Measurements from ENCODE around the gene LRRC57.
"Not testable (repeated sequence)": the region's sequence is repeated elsewhere in the genome, so short reads cannot be mapped to it uniquely, and the experiment has no call there.

The LRRC57 gene

DNA sequence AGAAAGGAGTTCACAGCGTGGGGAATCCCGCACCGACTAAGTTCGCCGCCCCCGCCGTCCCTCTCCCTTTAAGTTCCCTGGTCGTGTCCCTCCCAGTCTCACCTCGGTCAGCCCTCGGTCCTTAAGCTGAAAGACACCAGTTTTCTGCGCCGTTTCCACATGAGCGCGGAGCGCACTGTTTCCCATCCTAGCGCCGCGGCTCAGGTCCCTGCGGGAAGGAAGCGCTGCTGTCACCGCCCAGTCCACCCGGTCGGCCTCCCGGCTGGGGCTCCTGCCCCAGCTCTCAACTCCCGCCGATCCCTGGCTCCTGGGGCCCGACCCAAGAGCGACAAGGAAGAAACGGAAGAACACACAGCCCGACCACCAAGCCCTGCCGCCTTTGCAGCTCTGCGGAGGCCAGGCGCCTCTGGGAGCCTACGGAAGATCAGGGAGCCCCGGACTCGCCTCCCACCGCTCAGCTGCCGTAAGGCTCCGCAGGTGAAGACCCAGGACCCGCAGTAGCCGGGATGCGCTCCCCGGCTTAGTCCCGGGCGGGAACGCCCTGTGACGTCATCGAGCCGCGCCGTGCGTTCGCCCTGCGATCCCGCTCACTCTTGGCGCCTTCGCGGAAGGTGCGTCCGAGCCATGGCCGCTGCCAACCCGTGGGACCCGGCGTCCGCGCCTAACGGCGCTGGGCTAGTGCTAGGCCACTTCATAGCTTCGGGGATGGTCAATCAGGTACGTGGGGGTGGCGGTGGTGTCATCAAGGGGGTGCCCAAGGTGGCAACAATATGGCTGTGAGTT lies at the start of gene LRRC57, which contains the start of gene HAUS2:
LRRC57 (minus strand) TSS at position 545 of the 783 bp plus-strand sequence; CDS start at position 186, 359 bp downstream.
HAUS2 (plus strand) TSS at position 590 of the 783 bp plus-strand sequence; CDS start at position 625, 35 bp downstream.
- DNase-seq, result peak; percentile 91

GRCh38 chr15:42595626-42596240 lies 47.1 kb upstream of the LRRC57 start:
- DNase-seq, result no peak

GRCh38 chr15:42594095-42594494 lies 45.5 kb upstream of the LRRC57 start:
- DNase-seq, result no peak

GRCh38 chr15:42593143-42593542 lies 44.5 kb upstream of the LRRC57 start:
- DNase-seq, result peak; percentile 2

DNA sequence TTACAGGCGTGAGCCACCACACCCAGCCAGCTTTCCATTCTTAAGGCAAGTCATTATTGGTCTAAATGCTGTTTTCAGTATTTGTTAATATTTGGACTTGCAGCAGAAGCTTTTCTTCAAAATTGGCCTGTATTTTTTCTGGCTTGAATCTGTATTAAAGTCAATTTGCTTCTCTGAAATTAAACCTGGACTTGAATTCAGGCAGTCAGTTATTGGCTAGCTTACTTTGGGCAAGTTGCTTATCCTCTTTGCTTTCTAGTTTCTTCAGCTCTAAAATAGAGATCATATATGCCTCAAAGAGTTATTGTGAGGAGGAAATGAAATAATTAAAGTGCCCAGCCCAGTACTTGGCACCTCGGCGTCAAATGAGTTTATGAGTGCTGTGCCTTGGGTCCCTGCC lies 44.1 kb upstream of the LRRC57 start:
- no peak for DNase-seq

DNA sequence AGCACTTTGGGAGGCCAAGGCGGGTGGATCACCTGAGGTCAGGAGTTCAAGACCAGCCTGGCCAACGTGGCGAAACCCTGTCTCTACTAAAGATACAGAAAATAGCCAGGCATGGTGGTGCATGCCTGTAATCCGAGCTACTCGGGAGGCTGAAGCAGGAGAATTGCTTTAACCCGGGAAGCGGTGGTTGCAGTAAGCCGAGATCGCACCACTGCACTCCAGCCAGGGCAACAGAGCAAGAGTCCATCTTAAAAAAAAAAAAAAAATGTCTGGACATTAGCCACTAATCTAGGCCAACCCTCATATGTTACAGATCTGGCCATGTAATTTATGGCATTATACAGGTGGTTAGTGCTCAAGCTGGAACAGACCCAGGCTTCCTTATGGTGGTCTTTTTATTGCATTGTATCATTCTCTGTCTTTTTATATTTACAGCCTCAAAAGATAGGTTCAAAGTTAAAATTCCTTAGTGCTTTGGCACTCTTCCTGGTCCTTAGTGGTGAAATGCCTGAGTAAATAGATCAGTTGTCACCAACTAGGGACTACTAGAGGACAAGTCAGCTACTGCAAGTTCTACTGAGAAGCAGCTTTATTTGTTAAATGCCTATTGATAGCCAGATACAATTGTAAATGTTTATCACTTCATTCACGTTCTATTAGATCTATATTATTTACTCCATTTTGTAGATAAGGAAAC lies 42.8 kb upstream of the LRRC57 start:
- no peak for DNase-seq

GRCh38 chr15:42590619-42591237 lies 42.1 kb upstream of the LRRC57 start:
- no peak for DNase-seq

- no peak for DNase-seq
Measured at GRCh38 chr15:42584031-42584765, 35.6 kb upstream of the LRRC57 start.

- DNase-seq, result no peak
Measured at GRCh38 chr15:42582569-42583375, 34.2 kb upstream of the LRRC57 start.

- DNase-seq, result peak; percentile 81
Measured at GRCh38 chr15:42581272-42581730, 32.7 kb upstream of the LRRC57 start.

DNA sequence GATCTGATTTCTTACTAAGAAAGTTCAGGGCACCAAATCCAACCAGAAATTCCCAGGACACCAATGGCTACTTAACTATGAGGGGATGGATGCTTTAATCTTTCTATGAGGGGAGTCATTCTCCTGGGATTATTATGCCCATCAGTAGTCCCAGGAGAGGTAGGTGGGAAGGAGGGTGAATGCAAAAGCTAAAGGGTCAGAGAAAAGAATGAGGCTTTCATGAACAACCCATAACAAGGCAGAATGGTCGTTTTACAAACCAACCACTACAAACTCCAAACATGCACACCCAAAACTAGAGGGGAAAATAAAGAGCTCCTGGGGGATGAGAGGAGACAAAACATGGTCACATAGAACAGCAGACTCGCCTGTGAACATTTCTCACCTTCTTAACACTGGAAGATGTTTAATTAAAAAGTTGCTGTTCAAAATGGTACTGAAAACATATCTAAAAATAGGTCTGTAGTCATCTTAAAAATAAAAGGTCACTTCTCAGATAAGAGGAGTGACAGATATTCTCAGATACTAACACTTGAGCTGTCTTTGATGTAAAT lies 30.5 kb upstream of the LRRC57 start:
- no peak for DNase-seq

DNA sequence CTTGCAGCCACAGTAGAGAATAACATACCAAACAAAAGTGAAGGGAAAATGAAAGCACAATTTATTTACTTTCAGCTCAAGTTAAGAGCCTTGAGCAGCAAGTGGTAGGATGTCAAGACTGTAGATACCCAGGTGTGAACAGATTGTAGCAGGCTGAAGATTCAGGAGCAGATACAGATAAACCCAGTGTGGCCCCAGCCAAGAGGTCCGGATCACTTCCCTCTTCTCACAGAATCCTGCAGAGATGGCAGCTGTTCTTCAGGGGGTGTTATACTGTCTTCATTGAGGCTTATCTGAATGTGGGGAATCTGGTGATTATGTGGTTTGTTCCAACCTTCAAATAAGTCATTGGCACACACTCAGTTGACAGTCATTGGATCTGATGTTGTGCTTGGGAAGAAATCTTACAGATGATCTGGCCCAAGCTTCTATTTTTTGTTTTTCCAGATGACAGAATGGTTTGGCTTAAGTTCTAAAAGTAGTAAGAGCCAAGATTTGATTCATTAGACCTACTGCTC lies 29.0 kb upstream of the LRRC57 start:
- DNase-seq, result no peak

- DNase-seq, result no peak
Measured at GRCh38 chr15:42576776-42577175, 28.2 kb upstream of the LRRC57 start.

GRCh38 chr15:42576040-42576594 lies 27.5 kb upstream of the LRRC57 start:
- no peak for DNase-seq

DNA sequence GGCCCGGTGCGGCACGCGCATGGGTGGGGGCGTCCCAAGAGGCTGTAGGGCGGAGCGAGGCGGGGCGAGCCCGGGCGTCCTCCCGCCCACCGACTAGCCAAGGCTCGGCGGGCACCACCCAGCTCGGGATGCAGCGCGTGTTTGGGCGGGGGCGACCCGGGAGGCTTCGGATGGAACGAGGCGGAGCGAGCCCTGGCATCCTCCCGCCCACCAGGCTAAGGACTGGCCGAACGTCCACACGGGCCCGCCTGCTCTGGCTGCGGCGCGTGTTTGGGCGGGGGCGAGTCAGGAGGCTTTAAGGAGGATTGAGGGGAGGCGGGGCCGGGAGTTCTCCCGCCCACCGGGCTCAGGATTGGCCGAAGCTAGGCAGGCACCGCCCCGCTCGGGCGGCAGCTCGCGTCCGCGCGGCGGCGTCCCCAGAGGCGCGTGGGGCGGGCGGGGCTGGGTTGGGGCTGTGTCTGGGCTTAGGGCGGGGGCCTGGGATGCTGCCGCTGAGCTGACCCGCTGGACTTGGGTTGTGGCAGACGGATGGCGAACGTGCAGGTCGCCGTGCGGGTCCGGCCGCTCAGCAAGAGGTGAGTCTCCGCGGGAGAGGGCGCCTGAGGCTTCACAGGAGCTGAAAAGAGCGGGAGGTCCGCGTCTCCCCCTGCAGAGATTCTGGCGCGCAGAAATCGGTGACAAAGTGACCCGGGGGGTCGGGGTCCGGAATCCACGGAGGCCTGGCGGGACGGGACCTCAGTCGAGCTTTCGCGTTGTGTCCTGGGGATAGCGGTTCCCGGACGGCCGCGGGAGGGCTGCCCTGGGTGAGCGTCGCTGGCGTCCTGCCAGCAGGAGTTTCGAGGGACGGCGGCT lies 26.8 kb upstream of the LRRC57 start, which contains the start of gene STARD9:
STARD9 (plus strand) TSS at position 419 of the 852 bp plus-strand sequence; CDS start at position 529, 110 bp downstream.
- peak; percentile 96 for DNase-seq

GRCh38 chr15:42558739-42559138 lies 10.1 kb upstream of the LRRC57 start:
- DNase-seq, result no peak

DNA sequence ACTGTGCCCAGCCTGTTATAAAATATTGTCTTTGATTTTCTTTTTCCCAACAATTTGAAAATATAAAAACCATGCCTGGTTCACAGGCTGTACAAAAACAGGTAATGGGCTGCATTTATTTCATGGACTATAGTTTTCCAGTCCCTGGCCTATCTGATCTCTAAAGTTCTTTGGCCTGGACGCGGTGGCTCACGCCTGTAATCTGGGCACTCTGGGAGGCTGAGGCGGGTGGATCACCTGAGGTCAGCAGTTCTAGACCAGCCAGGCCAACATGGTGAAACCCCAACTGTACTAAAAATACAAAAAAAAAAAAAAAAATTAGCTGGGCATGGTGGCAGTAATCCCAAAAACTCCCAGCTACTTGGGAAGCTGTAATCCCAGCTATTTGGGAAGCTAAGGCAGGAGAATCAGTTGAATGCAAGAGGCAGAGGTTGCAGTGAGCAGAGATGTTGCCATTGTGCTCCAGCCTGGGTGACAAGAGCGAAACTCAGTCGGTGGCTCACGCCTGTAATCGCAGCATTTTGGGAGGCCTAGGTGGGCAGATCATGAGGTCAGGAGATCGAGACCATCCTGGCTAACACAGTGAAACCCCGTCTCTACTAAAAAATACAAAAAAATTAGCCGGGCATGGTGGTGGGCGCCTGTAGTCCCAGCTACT lies 8.1 kb upstream of the LRRC57 start:
- DNase-seq, result not testable (repeated sequence)

DNA sequence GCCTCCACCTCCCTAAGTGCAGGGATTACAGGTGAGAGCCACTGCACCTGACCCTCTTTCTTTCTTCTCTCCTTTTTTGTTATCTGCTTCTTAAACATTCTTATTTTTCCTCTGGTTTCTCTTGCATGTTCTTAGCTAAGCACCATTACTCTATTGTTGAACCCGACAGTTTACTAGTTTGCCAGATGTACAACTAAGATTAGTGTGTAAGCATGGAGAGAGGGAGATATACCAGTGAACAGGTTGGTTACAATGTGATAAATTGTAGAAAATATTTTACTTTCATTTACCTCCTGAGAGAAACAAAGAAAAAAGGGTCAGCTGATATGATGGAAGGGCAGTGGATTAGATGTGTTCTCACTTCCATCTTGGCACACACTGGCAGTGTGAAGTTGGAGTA lies 5.0 kb upstream of the LRRC57 start:
- DNase-seq, result no peak
